Measurements from ENCODE around the gene MPST.

- no peak for TF ChIP-seq EP300 (IDR thresholded peaks at IDR 0.05)
- TF ChIP-seq, protein P1, sequence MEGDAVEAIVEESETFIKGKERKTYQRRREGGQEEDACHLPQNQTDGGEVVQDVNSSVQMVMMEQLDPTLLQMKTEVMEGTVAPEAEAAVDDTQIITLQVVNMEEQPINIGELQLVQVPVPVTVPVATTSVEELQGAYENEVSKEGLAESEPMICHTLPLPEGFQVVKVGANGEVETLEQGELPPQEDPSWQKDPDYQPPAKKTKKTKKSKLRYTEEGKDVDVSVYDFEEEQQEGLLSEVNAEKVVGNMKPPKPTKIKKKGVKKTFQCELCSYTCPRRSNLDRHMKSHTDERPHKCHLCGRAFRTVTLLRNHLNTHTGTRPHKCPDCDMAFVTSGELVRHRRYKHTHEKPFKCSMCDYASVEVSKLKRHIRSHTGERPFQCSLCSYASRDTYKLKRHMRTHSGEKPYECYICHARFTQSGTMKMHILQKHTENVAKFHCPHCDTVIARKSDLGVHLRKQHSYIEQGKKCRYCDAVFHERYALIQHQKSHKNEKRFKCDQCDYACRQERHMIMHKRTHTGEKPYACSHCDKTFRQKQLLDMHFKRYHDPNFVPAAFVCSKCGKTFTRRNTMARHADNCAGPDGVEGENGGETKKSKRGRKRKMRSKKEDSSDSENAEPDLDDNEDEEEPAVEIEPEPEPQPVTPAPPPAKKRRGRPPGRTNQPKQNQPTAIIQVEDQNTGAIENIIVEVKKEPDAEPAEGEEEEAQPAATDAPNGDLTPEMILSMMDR (IDR thresholded peaks at IDR 0.05) = no peak
- no peak for TF ChIP-seq POLR2A (IDR thresholded peaks at IDR 0.05)
These were observed 1.5 kb downstream of the MPST start for GRCh38 chr22:37021041-37021440.
